NCI-H146 treated with DMSO at 0.1 percent for 48 hours (cell line): ENCODE results near the gene GALNT13.

Experiments
- DNase-seq: peaks from one replicate; lab custom pipeline; 2025; ENCODE audit not compliant: unreplicated experiment; lab: John Stamatoyannopoulos, UW

Gene GALNT13

DNA sequence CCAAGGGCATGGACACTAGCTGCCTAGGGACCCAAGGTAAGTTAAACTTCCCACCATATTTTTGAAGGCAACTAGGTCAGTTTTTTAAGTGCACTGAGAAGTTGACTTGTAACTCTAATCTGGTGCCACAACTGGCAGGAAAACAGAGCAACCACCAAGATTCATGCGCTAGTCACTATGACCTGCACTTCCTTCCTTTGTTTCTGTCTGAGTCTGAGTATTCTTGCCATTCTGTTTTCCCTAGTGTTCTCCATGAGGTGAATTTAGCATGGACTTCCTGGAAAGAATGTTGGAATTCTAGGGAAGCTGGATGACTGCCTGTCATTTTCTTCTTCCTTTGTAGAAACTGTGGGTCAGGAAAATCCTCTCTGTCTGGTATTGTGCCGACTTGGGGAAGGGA is 249.0 kb downstream of the GALNT13 start:
- no peak for DNase-seq

DNA sequence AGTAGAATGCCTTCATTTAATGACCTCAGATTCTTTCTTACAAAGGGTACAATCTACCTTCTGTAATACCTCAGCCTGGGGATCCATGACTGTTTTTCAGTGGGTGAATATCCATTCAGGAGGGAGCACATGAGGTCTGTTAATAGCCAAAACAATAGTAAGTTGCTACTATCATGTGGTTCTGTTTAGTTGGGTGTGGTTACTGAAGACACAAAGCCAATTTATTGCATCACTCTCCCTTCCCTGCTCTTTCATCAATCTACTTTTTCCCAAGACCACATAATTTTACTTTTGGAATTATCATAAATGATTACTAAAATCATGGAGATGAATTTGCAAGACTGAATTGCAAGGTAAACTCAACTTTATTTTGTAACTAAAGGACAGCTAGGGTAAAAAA is 254.2 kb downstream of the GALNT13 start:
- DNase-seq = no peak

DNA sequence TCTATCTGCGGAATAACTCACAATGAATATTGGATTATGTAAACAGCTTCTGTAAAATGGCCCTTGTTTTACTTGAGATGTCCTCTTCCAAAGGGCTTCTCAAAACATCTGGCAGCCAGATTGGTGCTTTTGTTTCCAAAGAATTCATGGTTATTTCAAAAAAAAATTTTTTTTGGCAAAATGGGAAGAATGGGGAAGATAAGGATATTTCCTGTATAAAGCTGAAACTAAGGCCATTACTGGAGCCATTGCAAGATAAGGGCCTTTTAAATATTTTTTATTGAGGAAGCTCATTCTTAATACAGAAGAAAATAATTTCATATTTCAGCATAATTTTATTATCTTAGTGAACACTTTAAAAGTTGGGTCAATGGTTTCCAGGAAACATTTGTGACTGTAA is 259.1 kb downstream of the GALNT13 start:
- DNase-seq = no peak

DNA sequence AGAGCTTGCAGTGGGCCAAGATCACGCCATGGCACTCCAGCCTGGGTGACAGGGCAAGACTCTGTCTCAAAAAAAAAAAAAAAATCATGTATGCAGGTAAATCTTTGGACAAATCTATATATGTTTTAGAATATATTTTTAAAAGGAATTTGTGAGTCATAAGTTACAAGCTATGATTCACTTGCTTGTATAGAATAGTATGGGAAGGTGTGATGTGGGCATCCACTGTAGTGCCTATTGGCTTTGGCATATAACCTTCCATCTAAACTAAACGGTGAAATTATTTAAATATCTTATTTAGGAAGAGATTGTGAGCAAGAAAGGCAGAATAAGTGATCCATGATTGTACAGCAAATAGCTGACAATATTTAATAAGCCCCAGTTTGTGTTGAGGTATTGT is 261.1 kb downstream of the GALNT13 start:
- no peak for DNase-seq

DNA sequence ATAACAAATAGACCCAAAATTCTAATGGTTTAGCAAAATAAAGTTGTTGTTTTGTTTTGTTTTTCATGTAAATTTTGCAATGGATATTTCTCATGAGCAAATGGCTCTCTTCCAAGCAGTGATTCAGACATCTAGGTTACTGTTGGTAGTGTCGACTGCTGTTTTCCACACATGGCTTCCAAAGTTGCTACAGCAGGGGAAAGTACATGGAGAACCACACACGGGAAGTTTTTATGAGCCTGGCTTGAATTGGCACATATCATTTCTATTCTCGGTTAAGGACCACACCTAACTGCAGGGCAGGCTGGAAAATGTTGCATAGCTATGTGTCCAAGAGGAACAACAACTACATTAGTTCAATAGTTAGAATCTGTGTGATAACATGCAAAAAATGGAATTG is 262.1 kb downstream of the GALNT13 start:
- DNase-seq = no peak

DNA sequence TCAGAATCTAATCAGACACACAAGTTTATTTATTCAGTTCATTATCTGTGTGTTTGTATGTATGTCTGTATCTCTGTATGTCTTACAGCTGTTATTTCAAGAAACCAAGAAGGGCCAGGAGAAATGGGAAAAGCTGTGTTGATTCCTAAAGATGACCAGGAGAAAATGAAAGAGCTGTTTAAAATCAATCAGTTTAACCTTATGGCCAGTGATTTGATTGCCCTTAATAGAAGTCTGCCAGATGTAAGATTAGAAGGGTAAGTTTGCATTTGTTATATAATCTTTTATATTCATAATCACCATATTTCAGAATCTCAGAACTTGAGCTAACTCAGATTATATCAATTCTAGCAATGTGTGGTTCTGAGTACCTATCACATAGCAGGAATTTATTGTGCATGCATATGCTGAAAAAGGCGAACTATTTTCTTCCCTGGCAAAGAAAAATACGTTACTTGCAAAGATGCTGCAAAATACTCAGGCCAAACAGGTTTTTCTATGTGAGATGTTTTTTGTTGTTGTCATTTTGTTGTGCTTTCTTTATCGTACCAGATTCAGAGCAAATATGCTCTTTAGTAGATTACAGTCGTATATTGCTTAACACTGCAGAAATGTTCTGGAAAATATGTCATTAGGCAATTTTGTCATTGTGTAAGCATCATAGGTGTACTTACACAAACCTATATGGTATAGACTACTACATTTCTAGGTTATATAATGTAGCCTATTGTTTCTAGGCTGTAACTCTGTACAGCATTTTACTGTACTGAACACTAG is 268.7 kb downstream of the GALNT13 start:
- no peak for DNase-seq

DNA sequence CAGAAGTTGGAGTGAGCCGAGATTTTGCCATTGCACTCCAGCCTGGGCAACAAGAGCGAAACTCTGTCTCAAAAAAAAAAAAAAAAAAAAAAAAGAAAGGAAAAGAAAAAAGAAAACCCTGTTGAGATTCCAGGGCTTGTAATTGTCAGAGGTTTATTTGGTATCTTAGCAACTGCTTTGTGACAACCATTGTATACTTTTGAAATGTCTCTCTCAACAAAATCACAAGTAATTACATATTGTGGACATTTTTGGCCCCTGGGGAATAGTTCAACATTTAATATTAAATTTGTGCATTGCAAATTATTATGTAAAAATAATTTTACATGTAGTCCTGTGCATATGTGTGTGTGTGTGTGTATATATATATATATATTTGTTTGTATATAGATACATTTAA is 270.8 kb downstream of the GALNT13 start:
- no peak for DNase-seq

DNA sequence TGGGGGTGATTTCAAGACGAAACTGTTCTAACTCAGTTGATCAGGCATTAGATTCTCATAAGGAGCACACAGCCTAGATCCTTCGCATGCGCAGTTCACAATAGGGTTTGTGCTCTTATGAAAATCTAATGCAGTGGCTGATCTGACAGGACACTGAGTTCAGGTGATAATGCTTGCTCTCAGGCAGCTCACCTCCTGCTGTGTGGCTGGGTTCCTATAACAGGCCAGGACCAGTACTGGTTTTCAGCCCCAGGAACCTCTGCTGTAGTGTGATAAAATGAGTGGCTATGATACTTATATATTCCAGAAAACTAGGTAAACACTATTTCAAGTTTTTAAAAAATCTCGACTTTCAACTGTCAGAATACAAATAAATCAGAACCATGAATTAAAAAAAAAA is 271.4 kb downstream of the GALNT13 start:
- no peak for DNase-seq

DNA sequence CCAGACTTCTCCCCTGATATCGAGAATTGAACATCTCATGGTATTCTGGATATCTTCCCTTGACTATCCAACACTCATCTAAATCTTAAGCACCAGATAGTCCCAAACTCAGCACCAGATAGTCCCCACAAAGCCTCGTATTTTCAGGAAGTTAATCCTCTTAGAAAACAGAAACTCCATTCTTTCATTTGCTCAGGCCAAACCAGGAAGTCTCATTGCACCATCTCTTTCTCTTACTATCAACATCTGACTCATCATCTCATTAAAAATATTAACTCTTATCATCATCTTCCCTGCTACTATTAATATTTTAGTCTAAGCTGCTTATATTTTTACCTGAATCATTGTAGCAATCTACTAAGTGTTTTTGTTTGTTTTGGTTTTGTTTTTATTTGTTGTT is 286.4 kb downstream of the GALNT13 start:
- no peak for DNase-seq

DNA sequence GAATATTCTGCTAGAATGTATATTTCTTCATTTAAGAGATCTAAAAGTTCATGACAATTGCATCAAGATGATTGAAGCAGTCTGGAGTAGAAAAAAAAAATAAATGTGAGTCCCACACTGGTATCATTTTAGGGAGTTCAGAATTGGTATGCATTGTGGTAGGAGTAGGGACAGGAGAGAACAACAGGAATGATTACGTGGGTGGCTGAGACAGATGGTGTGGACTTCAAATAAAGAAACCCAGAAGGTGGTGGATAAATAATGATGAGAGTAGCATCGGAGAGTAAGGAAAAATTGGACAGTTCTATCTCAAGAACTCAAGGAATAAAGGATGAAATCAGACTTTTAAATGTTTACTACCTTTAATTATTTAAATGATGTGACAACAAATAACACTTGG is 289.6 kb downstream of the GALNT13 start:
- no peak for DNase-seq

DNA sequence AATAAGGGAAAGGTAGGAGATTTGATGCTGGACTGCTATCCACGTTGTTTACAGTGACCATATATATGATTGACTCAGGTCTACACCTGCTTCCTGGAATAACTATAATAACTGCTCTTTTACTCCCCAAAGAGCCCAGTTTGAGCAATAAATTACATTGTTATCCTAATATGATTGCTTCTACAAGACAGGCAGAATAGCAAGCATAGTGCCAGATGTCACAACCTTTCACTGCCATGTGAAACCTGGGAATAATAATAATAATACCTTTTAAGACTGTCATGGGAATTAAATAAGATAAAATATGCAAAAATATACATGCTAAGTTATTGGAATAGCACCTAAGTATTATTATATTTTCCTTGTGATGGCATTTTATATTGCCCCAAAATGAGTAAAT is 298.7 kb downstream of the GALNT13 start:
- DNase-seq = no peak

DNA sequence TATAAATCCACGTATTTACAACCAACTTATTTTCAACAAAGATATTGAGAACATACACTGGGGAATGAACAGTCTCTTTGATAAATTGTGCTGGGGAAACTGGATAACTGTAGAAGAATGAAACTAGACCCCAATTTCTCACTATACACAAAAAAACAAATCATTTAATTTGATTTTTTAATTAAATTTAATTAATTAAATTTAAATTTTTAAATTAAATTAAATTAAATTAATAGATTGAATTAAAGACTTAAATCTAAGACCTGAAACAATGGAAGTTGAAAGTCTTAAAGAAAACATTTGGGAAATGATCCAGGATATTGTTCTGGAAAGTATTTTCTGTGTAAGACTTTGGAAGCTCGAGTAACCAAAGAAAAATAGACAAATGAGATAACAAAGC is 301.4 kb downstream of the GALNT13 start:
- DNase-seq = no peak

DNA sequence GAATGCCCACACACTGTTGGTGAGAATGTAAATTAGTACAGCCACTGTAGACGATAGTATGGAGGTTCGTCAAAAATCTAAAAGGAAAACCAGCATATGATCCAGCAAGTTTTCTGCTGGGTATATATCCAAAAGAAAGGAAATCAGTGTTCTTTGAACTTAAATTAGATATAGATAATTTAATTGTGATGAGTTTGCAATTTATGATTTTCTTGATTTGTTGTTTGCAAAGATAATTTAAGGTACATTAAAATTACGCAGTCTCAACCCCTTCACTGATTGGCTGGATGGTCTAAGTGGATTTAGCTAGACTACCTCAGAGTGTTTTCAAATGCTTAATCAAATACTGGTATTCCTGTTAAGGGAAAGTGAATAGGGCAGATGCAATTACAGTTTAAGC is 302.2 kb downstream of the GALNT13 start:
- no peak for DNase-seq

DNA sequence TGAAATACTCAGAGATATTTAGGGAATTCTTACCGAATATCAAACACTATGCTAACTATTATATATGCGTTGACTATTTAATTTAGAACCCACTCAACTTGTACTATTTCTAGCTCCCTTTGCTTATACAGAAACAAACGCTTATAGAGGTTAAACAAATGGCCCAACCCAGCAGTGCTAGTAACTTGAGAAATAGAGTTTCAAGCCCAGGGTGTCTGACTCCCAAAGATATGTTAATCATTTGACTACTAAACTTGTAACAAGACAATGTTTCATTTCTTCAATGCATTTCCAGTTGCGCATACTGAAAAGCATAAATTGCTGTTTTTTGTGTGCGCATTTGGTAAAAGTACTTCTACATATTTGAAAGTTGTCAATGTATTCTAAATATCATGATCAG is 310.3 kb downstream of the GALNT13 start:
- no peak for DNase-seq

DNA sequence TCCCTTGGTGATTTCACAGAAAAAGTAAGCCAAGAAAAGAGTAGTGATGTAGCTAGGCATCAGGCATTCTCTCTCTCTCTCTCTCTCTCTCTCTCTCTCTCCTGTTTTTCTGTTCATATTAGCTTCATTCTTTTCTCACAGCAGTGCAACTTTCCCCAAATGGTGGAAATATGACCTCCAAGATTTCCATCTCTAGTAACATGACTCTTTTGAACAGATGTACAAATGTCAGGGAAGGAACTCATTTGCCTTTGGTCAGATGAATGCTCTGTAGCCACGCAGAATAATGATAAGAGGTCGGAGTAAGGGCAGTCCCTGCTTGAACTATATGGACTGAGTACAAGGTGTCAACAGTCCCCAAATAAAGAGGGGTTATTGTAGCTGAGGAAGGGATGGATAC is 316.2 kb downstream of the GALNT13 start:
- DNase-seq = no peak

DNA sequence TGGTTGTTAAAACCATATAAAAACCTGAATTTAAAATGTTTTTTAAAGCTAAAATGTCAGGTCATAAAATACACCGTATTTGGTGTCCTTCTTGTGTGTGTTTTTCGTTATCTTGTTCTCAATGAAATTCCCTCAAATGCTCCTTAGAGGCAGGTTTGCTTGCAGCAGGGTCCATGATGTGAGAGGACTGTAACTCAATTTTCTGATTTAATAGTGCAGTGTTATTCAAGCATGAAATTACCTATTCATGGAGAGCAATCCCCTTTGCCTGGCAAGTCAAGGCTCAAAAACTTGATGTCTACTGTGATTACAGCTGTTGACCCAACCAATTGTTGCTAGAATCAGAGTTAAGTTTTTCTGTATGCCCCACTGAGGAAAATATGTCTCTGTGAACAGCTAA is 318.2 kb downstream of the GALNT13 start:
- peak; percentile 20 for DNase-seq

DNA sequence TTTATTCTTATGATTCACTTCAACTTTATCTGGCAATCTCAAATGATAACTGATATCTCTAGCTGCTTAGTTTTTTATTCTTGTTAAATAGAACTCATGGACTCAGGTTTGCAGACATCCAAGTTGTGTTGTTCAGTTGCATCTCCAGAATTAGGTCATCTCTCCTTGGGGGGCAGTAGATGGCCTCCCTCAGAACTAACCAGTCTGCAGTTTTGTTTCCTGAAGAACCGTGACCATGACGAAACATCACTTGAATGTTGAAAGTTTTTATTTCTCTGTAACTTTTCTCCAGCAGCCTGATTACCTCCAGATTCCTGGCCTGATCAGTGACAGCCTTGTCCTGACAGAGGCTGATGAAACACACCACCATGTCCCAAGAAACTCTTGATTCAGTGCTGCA is 321.5 kb downstream of the GALNT13 start:
- DNase-seq = no peak

DNA sequence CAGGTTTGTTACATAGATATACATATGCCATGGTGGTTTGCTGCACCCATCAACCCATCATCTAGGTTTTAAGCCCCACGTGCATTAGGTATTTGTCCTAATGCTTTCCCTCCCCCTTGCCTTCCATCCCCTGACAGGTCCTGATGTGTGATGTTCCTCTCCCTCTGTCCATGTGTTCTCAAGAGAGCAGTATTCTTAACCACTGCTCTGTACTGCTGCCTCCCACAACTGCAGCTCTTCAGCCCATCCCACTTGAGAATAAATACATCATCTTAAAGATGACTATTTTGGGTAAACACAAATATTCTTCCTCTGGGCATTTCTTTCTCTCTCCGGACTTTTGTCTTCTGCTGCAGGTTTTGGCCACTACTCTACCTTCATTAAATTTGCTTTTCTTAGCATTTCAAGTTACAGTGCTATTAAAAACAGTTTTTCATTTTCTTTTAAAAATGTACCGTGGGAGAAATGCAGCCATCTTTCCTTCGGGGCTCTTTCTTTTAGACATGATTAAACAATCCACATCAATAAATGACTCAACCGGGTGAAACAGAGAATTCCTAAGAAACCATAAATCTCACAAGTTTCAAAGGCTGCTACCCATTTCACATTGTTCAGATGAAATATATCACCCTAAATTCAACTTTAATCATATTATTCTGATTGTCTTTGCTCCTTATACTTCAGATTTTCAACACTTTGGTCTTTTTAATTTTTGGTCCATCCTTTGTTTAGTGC is 323.4 kb downstream of the GALNT13 start:
- DNase-seq = no peak

DNA sequence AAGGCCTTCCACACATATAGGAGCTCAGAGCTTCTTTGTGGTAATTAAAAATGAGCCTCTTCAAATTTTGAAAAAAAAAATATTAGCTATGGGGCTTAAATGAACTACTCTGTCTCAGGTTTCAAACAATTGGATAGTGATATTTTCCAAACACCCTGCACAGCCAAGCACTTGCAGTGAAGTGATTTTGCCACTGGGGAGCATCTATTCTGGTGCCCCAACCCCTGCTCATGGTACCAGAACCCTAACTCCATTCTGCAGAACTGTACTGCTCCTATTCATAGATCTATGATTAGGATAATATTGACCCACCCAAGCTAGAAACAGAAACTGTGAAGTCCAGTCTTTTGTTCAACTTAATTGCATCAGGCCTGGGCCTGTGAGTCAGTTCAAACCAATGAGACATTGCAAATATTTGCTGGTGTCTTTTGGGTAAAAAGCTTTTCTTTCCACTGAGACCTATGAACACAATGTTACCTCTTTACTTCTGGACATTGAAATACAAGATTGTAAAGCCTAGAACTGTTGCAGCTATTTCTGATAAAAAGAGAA is 324.0 kb downstream of the GALNT13 start:
- DNase-seq = peak; percentile 67

DNA sequence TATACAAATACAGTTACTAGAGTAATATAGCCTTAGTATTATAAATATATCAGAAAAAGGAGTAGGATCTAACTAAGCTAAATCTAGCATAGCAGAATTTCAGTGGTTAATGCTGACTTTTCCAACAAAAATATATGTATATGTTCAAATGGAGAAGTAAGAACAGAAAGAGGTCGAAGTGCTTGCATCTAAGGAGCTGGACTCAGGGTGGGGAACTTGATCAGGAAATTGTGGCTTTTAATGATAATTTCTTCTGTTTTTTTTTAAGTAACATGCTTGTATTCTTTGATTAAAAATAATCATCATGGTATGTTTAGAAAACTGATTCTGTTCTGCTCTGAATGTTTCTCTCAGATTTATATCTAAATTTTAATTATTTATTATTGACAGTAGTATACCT is 327.1 kb downstream of the GALNT13 start:
- DNase-seq = no peak

DNA sequence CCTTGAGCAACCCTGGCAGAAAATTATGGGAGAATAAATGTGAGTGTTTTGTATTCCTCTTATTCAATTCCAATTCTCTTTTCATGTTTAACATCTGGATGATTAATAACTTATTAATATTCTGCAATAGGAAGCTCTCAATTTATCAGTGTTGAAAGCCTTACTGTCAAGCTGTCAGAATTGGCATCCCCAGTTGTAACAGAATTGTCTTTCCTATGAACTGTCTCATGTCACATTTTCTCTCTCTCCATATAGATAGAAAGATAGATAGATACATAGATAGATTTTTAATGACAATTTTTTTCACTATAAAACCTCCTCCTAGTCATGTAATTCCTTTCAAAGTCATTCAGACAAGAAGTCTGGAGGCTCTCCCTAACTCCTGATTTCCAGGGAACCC is 331.5 kb downstream of the GALNT13 start:
- no peak for DNase-seq

DNA sequence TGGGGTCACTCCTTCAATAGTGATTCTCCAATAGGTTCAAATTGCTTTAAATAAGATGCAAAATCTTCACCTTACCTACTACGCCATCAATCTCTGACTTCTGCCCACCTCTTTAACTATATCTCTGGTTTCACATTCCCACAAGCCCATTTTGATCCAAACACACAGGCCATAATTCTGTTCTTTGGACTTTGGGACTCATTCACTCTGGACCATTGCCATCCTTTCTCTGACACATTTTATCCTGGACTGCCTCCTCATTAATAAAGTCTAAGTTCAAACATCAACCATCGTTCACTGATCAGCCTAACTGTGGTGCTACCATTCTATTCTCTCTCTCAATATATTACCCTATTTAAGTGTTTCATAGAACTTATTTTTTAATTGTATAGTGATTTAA is 332.2 kb downstream of the GALNT13 start:
- no peak for DNase-seq
